Kidney (tissue), 14 donors: ENCODE measurements around the gene PAEP. TPM values are rescaled to one million over a fixed set of nuclear protein-coding genes. Genes with fewer than 3 reads are reported as not detected.
A peak's percentile ranks its signal among the peaks of the same experiment; 100 is the strongest.

ENCODE experiments used
- DNase-seq, 5 donors: peaks; one replicate each; pipeline ENCODE4 v3.0.0-alpha.2; 2013 to 2020
- FAIRE-seq: peaks from 2 replicates; lab custom pipeline; 2012; peaks lifted over from hg19 to GRCh38; lab: Jason Lieb, UNC
- H3K27ac ChIP-seq, 2 donors: one replicate each; pipeline ENCODE4 v1.7.0; 2013; ENCODE audit warnings: low read depth in 2 of 2, low read length in 2 of 2, inconsistent platforms in 1 of 2
- H3K27me3 ChIP-seq: one replicate; pipeline ENCODE4 v1.7.1; 2013; ENCODE audit warnings: low read length, inconsistent platforms; ENCODE audit not compliant: control insufficient read depth, insufficient read depth
- H3K36me3 ChIP-seq, 3 donors: one replicate each; pipeline versions ENCODE4 v1.7.0 to v1.7.1; 2013; ENCODE audit warnings: low read length in 3 of 3, control low read depth in 1 of 3, inconsistent platforms in 1 of 3; ENCODE audit not compliant: insufficient read depth in 3 of 3, control insufficient read depth in 2 of 3
- H3K4me1 ChIP-seq, 3 donors: one replicate each; pipeline versions ENCODE4 v1.7.0 to v1.7.1; 2013; ENCODE audit warnings: low read length in 3 of 3, inconsistent platforms in 1 of 3, low read depth in 1 of 3; ENCODE audit not compliant: control insufficient read depth in 2 of 3, insufficient read depth in 2 of 3
- H3K4me3 ChIP-seq, 3 donors: one replicate each; pipeline versions ENCODE4 v1.7.0 to v1.8.1; 2013; ENCODE audit warnings: low read length in 3 of 3, control low read depth in 1 of 3, inconsistent platforms in 1 of 3
- H3K9ac ChIP-seq, 3 donors: one replicate each; pipeline versions ENCODE4 v1.7.0 to v1.7.1; 2013; ENCODE audit warnings: low read length in 3 of 3, control low read depth in 1 of 3, inconsistent platforms in 1 of 3
- H3K9me3 ChIP-seq, 3 donors: one replicate each; pipeline versions ENCODE4 v1.7.0 to v1.7.1; 2013; ENCODE audit warnings: low read length in 3 of 3, control low read depth in 1 of 3, inconsistent platforms in 1 of 3; ENCODE audit not compliant: control insufficient read depth in 2 of 3, insufficient read depth in 1 of 3
- CTCF ChIP-seq: IDR thresholded peaks from 3 replicates; pipeline ENCODE4 v1.5.1; 2012; ENCODE audit warnings: mild to moderate bottlenecking, moderate library complexity, borderline replicate concordance; ENCODE audit not compliant: insufficient read depth; ENCODE audit errors: extremely low read depth
- intact Hi-C: fragments of 100-400 bp; cut with DNase I; formaldehyde crosslinking; loops from one replicate; pipeline ENCODE4 v1.11.1; 2022
- polyA plus RNA-seq: library from polyadenylated mRNA; stranded (reverse); fragments of 350-450 nt; fragmentation: Illumina TruSeq; extraction: RNeasy Lipid Tissue Mini Kit (QIAGEN cat#74804); gene quantifications from one replicate; pipeline ENCODE4 v1.2.3, GENCODE V29; 2014; ENCODE audit warnings: low read depth, low replicate concordance; ENCODE audit not compliant: insufficient read depth
- total RNA-seq: library from RNA; stranded (reverse); fragmentation: NEBNext Ultra II Directional; extraction: Animal tissue kit (Norgen Biotek cat#: 25700); gene quantifications from one replicate; pipeline ENCODE4 v1.2.1, GENCODE V29; 2021
- donor health status: control.
- donor health status: control.
- donor health status: control.
- donor health status: control.
- donor health status: control.
- donor health status: DM: yes; HTN: yes; CAD: no.
- donor health status: Normal renal cell carcinoma (clear cell type).

PAEP gene
- total and polyA plus RNA-seq, 2 donors from 2014 or later, result not detected

GRCh38 chr9:135522137-135522877, 39.2 kb upstream of the PAEP start:
- Histone ChIP-seq H3K36me3 (no peaks in the 10 kb centered on the region), H3K4me1 (no peaks in the 10 kb centered on the region), H3K27ac (no peak overlapping the region), H3K9ac (no peak overlapping the region), H3K9me3 (no peaks in the 10 kb centered on the region), H3K27me3 (no peaks in the 10 kb centered on the region), H3K4me3 (no peak overlapping the region)
- FAIRE-seq (no peak), DNase-seq (no peak)
- intact Hi-C loops, result no loop called here
- no peak for TF ChIP-seq CTCF

GRCh38 chr9:135522931-135523330, 38.6 kb upstream of the PAEP start:
- Histone ChIP-seq H3K27me3 (no peaks in the 10 kb centered on the region), H3K36me3 (no peaks in the 10 kb centered on the region), H3K9me3 (no peaks in the 10 kb centered on the region), H3K4me1 (no peaks in the 10 kb centered on the region), H3K9ac (no peak overlapping the region), H3K27ac (no peak overlapping the region), H3K4me3 (no peak overlapping the region)
- TF ChIP-seq CTCF, result no peak
- DNase-seq (no peak), FAIRE-seq (no peak)
- intact Hi-C loops, result no loop called here

- Histone ChIP-seq H3K9me3 (no peaks in the 10 kb centered on the region), H3K4me1 (no peaks in the 10 kb centered on the region), H3K27ac (no peak overlapping the region), H3K27me3 (no peaks in the 10 kb centered on the region), H3K36me3 (no peaks in the 10 kb centered on the region), H3K4me3 (no peak overlapping the region), H3K9ac (no peak overlapping the region)
- FAIRE-seq, result no peak
- peak in 1 of 5 donors; percentile 32 for DNase-seq
- no peak for TF ChIP-seq CTCF
- intact Hi-C loops, result no loop called here
Measured at GRCh38 chr9:135523521-135524129, 37.9 kb upstream of the PAEP start.
